Tibial artery (tissue), 4 donors: ENCODE results near the gene OR7G2.
"Not testable (repeated sequence)": the region's sequence is repeated elsewhere in the genome, so short reads cannot be mapped to it uniquely, and the experiment has no call there.

Experiments used
- DNase-seq, 2 donors: peaks; one replicate each; pipeline ENCODE4 v3.0.0-alpha.2; 2019
- H3K27ac ChIP-seq, 2 donors: fragments of 200-600 bp; sonication (generic) in 1 of 2; 1 replicate in 1 of 2; 2 replicates in 1 of 2; pipeline ENCODE4 v1.5.1; 2018 to 2019; ENCODE audit warnings: mild to moderate bottlenecking in 1 of 2
- H3K27me3 ChIP-seq, 2 donors: fragments of 200-600 bp; sonication (generic) in 1 of 2; one replicate each; pipeline versions ENCODE4 v1.5.1 to v1.6.0; 2016 to 2019
- H3K36me3 ChIP-seq, 3 donors: fragments of 200-600 bp; sonication (generic) in 2 of 3; one replicate each; pipeline ENCODE4 v1.5.1; 2016 to 2019; ENCODE audit warnings: mild to moderate bottlenecking in 2 of 3
- H3K4me1 ChIP-seq, 4 donors: fragments of 200-600 bp; sonication (generic) in 2 of 4; 1 replicate in 3 of 4; 2 replicates in 1 of 4; pipeline ENCODE4 v1.5.1; 2016 to 2019
- H3K4me3 ChIP-seq, 2 donors: fragments of 200-600 bp; sonication (generic) in 1 of 2; 1 replicate in 1 of 2; 2 replicates in 1 of 2; pipeline ENCODE4 v1.5.1; 2018 to 2019; ENCODE audit warnings: mild to moderate bottlenecking in 2 of 2
- H3K9me3 ChIP-seq, 3 donors: fragments of 200-600 bp; sonication (generic) in 1 of 3; one replicate each; pipeline ENCODE4 v1.5.1; 2016 to 2019
- CTCF ChIP-seq, 2 experiments: fragments of 200-600 bp in 1 of 2; fragments of 450-650 bp in 1 of 2; IDR thresholded peaks; one replicate each; pipeline ENCODE4 v1.5.1; 2017 to 2019; ENCODE audit warnings: antibody characterized with exemption in 2 of 2, mild to moderate bottlenecking in 1 of 2, moderate library complexity in 1 of 2
- intact Hi-C: fragments of 100-400 bp; cut with DNase I; formaldehyde crosslinking; loops from one replicate; pipeline ENCODE4 v1.15.0; 2023; ENCODE audit warnings: low total_unique reads

OR7G2 gene

GRCh38 chr19:9075064-9075949 lies 32.0 kb downstream of the OR7G2 start:
- no peak overlapping the region for H3K27ac ChIP-seq

GRCh38 chr19:9073806-9074205 lies 33.5 kb downstream of the OR7G2 start:
- no peak overlapping the region for H3K27ac ChIP-seq
- intact Hi-C loops, result no loop called here
- no peaks in the 10 kb centered on the region for H3K36me3 ChIP-seq
- no peaks in the 10 kb centered on the region for H3K27me3 ChIP-seq
- no peak overlapping the region for H3K4me3 ChIP-seq
- TF ChIP-seq CTCF (IDR thresholded peaks at IDR 0.05), result no peak
- peaks cover 0 to 10% (median 2%) of the 10 kb centered on the region in 4 donors for H3K4me1 ChIP-seq
- H3K9me3 ChIP-seq, result no peaks in the 10 kb centered on the region
- no peak for DNase-seq

More at GRCh38 chr19:9075064-9075949, 32.0 kb downstream of the OR7G2 start:
- TF ChIP-seq CTCF (IDR thresholded peaks at IDR 0.05), result no peak
- Histone ChIP-seq H3K36me3 (no peaks in the 10 kb centered on the region), H3K9me3 (no peaks in the 10 kb centered on the region), H3K27me3 (no peaks in the 10 kb centered on the region), H3K4me3 (no peak overlapping the region), H3K4me1 (peaks cover 0 to 14% (median 2%) of the 10 kb centered on the region in 4 donors)
- DNase-seq, result peak in 1 of 2 donors; percentile 27
- intact Hi-C loops, result loop anchor here (5.0 kb wide), 1 partner anchor 418 kb away; no protein-coding TSS in a partner anchor

DNA sequence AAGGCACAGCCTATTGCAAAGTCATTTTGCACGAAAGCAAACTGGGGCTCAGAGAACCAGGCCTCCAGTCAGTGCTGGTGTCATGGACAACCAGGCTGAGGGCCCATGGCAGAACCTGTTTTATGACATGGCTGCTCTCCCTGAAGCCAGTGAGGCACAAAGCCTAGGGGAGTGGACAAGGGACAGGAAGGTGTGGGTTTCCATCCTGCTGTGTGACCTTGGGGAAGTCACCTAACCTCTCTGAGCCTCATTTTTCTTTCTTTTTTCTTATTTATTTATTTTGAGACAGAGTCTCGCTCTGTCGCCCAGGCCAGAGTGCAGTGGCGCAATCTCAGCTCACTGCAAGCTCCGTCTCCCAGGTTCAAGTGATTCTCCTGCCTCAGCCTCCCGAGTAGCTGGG lies 35.6 kb downstream of the OR7G2 start:
- H3K9me3 ChIP-seq, intact Hi-C loops, DNase-seq, H3K4me3 ChIP-seq, H3K36me3 ChIP-seq, H3K27me3 ChIP-seq, H3K27ac ChIP-seq: not testable (repeated sequence)
- H3K4me1 ChIP-seq, result peaks cover 0 to 10% (median 2%) of the 10 kb centered on the region in 4 donors

- no peaks in the 10 kb centered on the region for H3K27me3 ChIP-seq
- peaks cover 0 to 2% (median 0%) of the 10 kb centered on the region in 4 donors for H3K4me1 ChIP-seq
- no peaks in the 10 kb centered on the region for H3K36me3 ChIP-seq
- DNase-seq, result no peak
- TF ChIP-seq CTCF (IDR thresholded peaks at IDR 0.05), result no peak
- no peak overlapping the region for H3K4me3 ChIP-seq
- no peaks in the 10 kb centered on the region for H3K9me3 ChIP-seq
- intact Hi-C loops, result no loop called here
- no peak overlapping the region for H3K27ac ChIP-seq
Measured at GRCh38 chr19:9070066-9070465, 37.2 kb downstream of the OR7G2 start.

DNA sequence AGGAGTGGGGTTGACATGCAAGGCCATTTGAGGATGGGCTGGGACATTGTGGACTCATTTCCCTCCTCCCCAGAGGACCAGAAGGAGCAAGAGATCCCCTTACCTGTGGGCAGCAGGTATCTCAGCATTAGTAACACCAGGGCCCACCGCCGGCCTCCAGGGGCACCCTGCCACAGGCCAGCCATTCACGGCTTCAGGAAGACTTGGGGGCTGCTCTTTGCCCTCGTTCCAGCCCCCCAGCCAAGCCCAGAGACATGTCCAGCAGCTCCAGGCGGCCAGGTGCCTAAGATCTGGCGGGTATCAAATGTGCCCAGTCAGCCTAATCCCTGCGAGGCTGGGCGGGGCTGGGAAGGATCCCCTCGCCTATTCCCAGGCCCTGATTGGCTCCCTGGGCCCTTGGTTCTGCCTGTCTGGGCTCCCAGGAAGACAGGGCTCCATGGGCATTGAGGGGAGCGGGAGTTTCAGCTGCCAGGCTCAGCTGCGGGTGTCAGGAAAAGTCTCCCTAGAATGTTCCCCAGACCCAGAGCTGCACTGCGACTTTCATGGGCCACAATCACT lies 41.7 kb downstream of the OR7G2 start:
- H3K36me3 ChIP-seq, result no peaks in the 10 kb centered on the region
- DNase-seq, result no peak
- H3K4me3 ChIP-seq, result no peak overlapping the region
- H3K27me3 ChIP-seq, result no peaks in the 10 kb centered on the region
- H3K9me3 ChIP-seq, result no peaks in the 10 kb centered on the region
- no peaks in the 10 kb centered on the region for H3K4me1 ChIP-seq
- no peak overlapping the region for H3K27ac ChIP-seq
- intact Hi-C loops, result no loop called here
- no peak for TF ChIP-seq CTCF (IDR thresholded peaks at IDR 0.05)

- no peak overlapping the region for H3K4me3 ChIP-seq
- no peak overlapping the region for H3K27ac ChIP-seq
- no peak for TF ChIP-seq CTCF (IDR thresholded peaks at IDR 0.05)
- no peaks in the 10 kb centered on the region for H3K36me3 ChIP-seq
- no peak for DNase-seq
- intact Hi-C loops, result no loop called here
- peaks cover 0 to 1% of the 10 kb centered on the region in 2 donors for H3K27me3 ChIP-seq
- no peaks in the 10 kb centered on the region for H3K4me1 ChIP-seq
- no peaks in the 10 kb centered on the region for H3K9me3 ChIP-seq
Measured at GRCh38 chr19:9061879-9062278, 45.4 kb downstream of the OR7G2 start.
